CD4-positive, alpha-beta T cell treated with Interleukin-6 at 100 ng/mL for 8 hours (primary cell): ENCODE results near the gene ASAP2.
A peak's percentile ranks its signal among the peaks of the same experiment; 100 is the strongest.
"Not testable (repeated sequence)": the region's sequence is repeated elsewhere in the genome, so short reads cannot be mapped to it uniquely, and the experiment has no call there.

Experiments
- DNase-seq: peaks from one replicate; pipeline ENCODE4 v3.0.0-alpha.2; 2020; ENCODE audit warnings: mixed read lengths, low spot score

The ASAP2 gene

DNA sequence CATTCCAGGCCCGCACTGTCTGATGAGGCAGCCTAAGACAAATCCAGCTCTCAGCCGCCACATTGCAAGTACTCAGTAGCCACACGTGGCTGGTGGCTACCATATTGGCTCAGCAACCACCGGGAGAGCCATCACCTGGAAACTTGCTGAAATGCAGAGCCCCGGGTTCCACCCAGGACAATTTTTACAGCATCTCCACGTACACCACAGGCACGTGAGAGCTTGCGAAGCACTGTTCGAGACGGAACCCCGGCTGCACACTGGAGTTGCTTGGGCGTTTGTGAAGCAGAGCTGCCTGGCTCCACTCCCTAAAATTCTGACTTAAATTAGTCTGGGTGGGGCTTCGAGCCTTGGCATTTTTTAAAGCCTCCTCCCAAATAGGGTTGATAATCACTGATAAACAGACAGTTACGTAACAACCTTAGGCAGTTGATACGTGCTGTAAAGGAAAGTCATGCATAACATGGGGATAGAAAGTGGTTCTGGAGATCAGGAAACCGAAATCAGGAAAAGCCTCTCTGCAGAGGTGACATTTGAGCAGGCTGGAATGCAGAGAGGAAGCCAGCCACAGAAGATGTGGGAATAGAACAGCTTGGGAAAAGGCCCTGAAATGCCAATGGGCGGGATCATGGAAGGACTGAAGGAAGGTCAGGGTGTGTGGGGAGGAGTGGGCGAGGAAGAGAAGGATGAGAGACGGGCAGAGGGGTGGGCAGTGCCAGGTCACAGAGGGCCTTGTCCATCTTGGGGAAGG is 6.2 kb downstream of the ASAP2 start:
- DNase-seq, result no peak

DNA sequence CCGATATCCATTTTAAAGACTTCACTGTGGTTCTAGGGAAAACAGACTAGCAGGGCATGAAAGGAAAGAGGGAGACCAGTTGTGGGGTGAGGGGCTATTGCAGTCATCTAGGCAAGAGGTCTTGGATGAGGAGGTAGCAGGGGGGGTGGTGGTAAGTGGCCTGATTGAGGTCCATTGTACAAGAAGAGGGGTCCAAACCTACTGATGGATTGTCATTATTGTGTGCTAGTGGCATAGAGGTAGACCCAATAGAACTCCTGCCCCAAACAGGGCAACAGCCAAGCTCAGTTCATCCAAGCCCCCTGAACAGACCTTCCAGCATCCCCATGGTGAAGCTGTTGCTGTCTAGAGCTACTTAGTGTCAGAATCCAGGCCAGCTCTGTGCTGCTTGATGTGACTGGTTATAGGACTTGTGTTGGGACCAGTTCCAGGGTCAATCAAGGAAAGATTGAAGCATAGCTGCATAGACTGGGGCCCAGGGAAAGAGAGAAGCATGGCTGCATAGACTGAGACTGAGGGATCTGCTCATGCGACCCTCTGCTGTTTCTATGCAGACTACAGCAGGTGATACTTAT is 7.0 kb downstream of the ASAP2 start:
- no peak for DNase-seq

DNA sequence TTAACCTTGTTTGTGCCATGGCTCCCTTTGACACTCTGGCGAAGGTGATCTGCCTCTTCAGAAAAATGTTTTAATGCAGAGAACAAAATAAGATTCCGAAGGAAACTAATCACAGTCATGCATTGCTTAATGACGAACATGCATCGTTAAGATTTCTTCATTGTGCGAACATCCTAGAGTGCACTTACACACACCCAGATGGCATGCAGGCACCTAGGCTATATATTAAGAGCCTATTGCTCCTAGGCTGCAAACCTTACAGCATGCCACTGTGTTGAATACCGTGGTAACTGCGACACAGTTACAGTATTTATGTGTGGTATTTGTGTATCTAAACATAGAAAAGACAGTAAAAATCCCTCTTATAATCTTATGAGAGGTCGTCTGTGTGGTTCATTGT is 8.3 kb downstream of the ASAP2 start:
- no peak for DNase-seq

DNA sequence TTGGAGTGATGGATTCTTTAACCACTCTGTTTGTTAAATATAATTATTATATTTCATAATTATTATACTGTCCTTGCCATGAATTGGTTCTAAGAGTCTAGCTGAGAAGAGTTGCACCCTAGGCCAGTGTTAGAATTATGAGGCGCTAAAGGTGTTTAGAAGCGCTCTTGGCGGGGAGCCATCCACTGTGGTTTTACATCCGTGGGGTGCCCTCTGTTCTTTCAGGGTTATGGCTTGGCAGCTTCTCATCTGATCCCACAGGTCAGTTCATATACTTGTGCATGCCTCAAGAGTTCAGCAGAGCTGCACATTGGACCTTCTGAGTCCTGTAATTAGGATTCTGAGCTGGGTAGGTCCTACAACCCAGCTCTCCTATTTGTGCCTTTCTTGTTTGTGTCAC is 9.1 kb downstream of the ASAP2 start:
- peak; percentile 9 for DNase-seq

DNA sequence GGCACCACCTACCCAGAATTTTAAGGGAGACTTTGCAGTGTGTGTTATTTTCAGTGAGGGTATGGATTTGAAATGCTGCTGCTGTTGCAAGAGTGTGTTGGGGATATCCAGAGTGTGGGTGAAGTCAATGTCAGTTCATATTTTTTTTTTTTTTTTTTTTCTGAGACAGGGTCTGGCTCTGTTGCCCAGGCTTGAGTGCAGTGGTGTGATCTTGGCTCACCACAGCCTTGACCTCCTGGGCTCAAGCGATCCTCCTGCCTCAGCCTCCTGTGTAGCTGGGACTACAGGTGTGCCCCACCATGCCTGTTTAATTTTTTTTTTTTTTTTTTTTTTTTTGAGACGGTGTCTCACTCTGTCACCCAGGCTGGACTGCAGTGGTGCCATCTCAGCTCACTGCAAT is 9.5 kb downstream of the ASAP2 start:
- DNase-seq, result not testable (repeated sequence)

DNA sequence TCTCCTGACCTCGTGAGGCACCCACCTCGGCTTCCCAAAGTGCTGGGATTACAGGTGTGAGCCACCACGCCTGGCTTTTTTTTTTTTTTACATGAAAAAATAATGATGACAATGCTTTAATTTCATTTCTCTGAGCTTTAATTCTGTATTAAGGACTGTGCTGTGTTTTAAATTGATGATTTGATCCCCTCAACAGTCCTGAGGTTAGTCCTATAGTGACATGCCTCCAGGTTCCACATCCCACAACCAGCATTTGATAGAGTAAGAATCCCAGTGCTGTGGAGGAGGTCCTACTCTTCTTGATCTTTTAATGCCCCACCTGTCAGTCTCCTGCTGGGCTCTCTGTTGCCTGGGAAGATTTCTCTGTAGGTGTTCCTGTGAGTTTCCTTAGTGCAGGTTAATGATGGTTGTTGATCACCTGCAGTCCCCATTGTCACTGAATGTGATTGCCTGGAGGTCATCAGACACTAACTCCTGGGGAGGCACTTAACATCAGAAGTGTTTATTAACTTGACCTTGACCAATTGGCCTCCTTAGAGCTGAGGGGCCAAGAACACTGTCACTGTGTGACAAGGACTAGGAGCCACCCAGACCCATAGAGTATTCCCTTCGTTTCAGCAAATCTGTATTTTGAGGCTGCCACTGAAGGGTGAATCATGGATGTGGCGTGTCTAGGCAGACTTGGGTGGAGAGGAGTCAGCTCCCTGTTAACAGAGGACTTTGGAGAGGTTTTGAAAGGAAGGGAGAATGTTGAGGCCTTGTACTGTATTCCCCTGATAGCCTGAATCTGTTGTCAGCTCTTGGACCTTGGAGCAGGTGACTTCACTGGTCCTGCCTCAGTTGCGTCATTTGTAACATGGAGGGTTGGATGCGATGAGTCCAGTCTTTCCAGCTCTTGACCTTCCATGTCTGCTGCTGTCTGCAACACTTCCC is 11.5 kb downstream of the ASAP2 start:
- DNase-seq, result no peak

DNA sequence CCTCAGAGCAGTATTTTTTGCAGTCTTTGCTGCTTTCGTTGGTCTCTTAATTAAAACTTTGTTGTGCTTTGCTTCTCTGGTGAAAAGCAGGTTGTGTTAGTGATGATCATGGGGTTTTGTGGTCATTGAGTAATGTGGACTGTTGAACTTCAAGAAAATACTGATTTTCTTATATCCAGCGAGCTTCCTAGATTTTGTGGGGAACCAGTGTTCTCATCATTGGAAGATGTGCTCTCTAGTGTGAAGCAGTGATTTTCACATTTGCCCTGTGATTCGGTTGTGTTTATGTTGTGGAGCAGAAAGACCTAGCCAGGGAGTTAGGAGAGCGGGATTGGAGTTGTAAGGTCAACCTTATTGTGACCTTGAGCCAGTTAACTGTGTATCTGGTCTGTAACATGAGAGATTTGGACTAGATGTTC is 12.4 kb downstream of the ASAP2 start:
- no peak for DNase-seq

DNA sequence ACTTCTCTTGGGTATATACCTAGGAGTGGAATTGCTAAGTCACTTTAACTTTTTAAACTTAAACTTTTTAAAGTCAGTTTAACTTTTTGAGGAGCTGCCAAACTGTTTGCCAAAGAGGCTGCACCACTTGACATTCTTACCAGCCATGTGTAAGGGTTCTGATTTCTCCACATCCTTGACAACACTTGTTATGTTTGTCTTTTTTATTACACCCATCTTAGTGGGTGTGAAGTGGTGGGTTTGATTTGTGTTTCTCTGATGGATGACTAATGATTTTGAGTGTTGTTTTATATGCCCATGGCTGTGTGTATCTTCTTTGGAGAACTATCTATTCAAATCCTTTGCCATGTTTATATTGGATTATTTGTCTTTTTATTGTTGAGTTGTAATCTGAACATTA is 13.6 kb downstream of the ASAP2 start:
- no peak for DNase-seq

DNA sequence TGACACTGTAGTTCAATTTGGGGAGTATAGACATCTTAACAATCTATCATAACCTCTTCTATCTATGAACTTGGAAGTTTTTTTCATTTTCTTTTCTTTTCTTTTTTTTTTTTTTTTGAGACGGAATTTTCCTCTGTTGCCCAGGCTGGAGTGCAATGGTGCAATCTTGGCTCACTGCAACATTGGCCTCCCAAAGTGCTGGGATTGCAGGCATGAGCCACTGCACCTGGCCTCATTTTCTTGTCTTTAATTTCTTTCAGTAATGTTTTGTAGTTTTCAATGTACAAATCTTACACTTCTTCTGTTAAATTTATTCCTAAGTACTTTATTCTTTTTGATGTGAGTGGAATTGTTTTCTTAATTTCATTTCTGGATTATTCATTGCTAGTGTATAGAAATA is 14.6 kb downstream of the ASAP2 start:
- no peak for DNase-seq

DNA sequence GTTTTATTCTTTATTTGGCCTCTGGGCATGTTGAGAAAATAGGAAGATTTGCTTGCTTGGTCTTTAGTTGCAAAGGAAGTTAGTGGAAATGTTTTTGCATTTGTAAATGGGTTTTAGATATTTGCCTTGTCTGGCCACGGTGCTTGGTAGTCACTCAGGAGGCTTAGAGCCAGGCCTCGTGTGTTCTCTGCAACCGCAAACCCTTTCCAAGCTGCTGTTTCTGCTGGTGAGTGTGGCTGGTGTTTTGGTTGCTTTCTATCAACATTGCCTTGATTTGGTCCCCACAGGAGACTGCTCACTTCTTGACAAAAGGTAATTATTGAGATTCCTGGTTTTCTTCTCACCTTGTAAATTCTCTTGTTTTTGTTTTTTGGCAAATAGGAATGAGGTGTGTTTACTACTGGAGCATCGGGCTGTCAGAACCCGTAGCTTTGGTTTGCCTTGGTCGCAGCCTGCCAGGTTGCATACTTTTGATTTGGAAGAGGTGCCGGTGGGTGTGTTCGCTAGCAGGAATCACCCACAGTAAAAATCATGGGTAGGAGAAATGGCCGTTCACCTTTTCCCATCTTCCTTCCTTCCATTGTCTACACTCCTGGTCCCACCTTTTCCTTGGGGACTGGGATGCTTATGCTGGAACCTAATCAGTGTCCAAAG is 15.8 kb downstream of the ASAP2 start:
- DNase-seq, result no peak

DNA sequence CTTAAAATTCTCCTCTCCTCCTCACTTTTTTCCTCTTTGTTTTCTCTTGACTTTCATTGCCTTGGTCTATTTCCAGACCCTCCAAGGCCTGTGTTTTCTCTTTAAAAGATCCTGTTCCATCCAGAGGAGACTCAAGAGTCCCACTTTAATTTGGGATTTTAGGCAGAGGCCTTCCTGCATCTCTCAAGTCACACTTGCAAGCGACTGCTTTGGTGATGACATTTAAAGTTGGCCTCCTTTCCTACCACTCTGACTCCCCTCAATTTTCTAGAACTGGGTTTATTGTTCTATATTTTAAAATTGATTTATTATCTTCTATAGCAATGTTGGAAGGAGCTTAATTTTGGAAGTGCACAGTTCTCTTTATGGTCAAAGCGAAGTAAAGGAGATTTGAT is 16.3 kb downstream of the ASAP2 start:
- DNase-seq, result no peak

DNA sequence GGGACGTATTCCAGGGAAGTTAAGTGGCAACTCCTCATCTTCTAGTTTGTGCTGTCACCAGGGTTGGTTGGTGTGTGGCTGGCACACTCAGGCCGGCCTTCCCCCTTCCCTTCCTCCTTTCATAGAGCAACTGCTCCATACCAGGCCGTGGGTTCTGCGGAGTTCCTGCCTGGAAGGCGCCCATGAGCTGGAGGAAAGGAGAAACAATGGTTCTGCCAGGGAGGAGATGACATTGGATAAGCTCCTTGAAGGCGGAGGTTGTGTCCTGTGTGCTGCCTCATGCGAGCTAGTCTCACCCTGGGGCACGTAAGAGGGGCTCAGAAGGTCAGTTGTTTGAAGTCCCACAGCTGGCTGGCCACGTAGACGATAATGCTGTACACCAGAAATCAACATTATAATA is 19.2 kb downstream of the ASAP2 start:
- no peak for DNase-seq

DNA sequence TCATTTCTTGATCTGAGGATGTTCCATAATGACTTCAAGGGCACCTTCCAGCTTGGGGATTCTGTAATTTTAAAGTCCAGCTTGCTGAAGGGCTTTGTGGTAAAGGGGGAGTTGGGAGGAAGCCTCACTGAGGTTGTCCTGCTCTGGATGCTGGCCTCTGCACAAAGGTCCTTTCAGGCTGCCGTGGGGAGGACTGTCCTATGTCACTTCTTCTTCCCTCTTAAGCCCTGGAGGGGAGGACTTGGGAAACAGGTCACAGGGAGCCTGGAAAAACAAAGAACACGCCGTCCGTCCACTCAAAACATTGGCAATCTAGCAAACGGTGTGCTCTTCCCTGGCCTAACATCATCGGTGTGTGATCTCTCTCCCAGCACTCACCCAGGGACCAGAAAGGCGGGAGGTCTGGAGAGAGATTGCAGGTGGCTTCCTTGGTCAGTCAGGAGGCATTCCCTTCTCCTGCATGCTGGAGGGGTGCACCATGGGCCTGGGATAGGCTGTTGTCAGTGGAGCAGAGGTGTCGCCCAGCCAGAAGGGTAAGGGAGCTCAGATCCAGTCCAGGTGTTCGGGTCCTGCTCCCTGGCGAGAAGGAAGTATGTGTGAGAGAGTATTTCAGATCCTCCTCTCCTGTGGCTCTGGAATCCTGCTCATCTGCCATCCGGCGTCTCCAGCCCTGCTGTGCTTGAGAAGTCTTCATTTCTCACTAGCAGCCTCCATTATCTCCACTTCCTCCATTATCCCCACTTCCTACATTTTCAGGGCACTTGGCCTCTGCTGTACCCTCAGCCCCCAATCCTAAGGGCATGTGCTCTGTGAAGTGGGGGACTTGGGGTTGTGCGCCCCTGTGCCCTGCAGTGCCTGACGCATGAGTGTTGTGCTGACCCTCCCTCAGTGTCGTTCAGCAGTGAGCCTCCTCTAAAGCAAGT is 20.1 kb downstream of the ASAP2 start:
- no peak for DNase-seq

DNA sequence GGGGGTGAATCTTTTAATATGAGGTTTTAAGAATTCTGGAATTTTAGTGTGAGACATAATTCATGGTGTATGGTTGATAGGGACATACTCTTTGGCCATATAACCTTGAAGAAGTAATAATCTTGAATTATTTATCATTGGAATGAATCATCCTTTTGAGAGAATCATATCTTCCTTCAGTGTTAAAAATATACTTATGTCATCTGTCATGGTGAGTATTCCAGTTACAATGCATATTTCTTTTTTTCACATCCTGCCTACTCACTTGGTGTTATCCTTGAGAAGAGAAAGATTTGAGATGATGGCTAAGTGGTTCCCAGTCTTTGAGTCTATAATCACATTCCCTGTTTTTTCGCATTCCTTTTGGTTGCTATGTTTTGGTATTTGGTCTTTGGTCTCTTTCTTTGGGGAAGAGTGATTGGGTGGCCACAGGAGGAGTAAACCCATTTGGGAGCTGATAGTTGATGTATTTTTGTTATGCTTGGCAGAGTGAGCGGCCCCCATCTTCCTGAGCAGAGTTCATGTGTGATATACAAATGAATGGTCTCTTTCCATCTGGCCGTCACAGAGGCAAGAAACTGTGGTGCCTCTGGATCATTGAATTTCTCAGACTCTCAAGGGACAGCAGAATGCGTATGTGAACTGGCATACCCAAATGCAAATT is 21.6 kb downstream of the ASAP2 start:
- DNase-seq, result no peak

DNA sequence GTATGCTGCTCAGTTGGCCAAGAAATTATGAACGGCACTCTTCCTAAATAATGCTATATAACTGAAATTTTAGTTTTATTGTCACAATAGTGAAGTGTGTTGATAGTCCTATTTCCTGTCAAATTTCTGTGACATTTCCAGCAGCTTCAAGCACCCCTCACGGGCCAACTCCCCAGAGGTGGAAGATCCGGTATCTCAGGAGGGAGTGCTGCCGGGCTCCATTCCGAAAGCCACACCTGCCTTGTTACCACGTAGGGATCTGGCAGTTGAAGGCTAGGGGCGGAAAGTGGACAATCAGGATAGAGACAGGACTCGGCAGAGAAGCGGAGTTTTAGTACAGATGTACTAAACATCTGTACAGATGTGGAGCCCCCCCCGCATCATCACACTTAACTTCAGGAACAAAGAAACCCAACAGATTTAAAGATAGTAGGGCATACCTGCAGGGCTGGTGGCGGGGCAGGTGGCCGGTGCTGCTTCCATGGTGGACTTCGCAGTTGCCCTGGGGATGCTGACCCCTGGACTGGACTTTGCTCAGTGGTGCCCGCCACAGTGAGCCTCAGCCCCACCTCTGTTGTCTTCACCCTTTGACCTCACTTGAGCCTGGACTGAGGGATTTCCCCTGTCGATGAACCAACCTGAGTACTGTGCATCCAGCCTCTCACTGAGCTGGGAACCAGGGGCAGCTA is 22.3 kb downstream of the ASAP2 start:
- DNase-seq, result no peak

DNA sequence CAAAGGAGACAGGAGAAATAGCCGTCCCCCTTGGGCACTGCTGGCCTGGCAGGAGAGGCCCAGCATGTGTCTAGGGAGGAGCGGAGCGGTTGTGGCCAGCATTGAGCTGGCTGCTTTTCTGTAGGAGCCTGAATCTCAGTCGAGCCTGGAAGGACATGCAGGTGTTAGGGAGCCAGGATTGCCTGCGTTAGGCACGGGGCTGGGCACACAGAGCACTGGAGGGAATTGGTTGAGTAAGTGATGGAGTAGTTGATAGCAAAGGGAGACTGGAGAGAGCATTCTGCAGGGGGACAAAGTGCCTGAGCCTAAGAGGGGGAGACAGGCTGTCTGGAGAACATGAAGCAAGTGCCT is 22.8 kb downstream of the ASAP2 start:
- DNase-seq, result no peak

DNA sequence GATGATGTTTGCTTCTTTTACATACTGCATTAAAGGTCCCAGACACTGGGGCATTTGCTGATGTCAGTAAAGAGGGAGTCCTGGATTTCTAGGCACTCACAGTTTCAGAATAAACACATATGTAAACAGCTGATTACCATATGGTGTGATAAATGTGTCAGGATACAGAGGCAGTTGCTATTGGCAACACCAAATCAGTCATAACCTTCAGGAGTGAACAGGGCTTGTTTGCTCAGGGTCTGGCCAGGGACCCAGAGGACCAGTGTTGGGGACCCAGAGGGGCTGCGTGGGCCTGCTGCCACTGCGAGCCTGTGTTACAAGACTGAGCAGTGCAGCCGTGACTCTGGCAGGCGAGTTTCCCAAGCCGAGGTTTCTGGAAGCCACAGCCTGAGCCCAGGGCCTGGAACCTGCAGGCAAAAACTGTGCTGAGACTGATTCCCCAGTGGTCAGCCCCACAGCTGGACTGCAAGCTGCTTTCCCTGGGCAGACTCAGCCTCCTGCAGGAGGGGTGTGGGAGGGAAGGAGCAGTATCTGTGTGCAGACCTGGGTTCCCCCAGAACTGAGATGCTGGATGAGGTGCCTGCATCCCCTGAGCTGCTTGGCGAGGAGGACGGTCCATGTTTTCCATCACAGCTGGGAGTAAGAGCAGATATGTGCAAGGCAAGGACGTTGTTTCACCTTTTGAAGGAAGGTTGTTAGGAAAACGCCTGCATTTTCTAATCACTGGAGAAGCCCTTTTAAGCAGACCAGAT is 23.6 kb downstream of the ASAP2 start:
- DNase-seq, result no peak

DNA sequence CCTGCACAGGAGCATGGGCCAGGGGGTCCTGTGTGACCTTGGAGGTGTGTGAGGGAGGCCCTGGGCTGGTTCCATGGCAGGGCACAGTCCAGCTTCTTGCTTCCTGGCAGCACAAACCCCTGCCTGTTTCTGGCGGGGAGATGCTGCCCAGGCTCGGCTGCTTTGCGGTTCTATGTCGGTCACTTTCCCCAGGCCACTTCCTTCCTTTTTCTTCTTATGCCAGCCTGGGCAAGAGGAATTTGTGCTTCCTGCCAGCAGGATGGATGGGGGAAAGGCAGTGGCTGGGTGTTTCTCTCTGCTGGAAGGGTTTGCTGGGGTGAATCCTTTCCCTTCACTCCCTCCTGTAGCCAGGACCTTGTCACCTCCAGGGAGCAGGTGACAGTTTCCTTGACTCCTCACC is 24.3 kb downstream of the ASAP2 start:
- no peak for DNase-seq

DNA sequence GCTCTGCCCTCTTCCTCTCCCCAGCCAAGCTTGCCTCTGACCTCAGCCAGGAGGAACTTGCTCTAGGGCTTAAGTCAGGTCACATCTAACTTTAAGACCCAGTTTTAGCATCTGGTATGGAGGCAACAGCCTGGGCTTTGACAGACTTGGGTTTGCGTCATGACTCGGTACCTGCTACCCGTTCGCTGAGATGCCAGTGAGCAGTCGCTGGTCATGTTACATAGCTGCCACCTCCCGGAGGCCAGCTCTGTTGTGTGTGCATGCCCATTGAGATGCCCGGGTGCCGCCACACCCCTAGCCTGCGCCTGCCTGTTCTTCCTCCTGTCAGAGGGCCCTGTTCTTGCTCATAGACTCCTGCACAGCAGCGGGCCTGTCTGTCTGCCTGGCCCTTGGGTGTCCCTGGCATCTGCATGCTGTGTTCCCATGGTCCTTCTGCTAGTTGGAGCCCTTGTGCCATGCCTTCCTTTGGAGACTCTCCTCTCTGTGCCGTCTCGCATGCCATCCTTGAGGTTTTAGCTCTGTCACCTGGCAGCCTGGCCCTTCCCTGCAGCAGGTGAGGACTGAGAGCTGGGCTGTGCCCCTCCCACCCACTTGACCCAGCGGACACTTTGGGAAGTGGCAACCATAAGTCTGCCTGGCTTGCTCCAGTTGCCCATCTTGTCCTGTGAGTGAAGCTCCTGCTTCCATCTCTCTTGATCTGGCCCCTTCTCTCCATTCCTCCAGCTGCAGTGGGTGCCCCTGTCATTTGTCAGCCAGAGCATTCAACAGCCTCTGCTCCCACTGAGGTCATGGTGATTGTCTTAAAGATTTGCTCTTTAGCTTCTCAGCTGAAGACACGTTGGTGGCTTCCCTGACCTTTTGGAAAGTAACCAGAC is 24.9 kb downstream of the ASAP2 start:
- no peak for DNase-seq
